Neuron (in vitro differentiated cells): ENCODE data around the gene DSCAM.

Experiments used
- H2AFZ ChIP-seq: one replicate; pipeline ENCODE4 v1.6.1; 2013; ENCODE audit warnings: low read depth, mild to moderate bottlenecking, inconsistent platforms, low read length, moderate library complexity
- H3K27me3 ChIP-seq: one replicate; pipeline ENCODE4 v1.6.1; 2013; ENCODE audit warnings: low read length; ENCODE audit not compliant: insufficient read depth
- H3K36me3 ChIP-seq: one replicate; pipeline ENCODE4 v1.6.1; 2013; ENCODE audit warnings: low read length; ENCODE audit not compliant: insufficient read depth
- H3K4me1 ChIP-seq: one replicate; pipeline ENCODE4 v1.6.1; 2013; ENCODE audit warnings: low read length; ENCODE audit not compliant: insufficient read depth
- H3K4me3 ChIP-seq: 2 replicates; pipeline ENCODE4 v1.5.1; 2013; ENCODE audit warnings: mild to moderate bottlenecking, low read length, moderate library complexity
- H3K9me3 ChIP-seq: one replicate; pipeline ENCODE4 v1.6.1; 2013; ENCODE audit warnings: low read length

DSCAM gene

DNA sequence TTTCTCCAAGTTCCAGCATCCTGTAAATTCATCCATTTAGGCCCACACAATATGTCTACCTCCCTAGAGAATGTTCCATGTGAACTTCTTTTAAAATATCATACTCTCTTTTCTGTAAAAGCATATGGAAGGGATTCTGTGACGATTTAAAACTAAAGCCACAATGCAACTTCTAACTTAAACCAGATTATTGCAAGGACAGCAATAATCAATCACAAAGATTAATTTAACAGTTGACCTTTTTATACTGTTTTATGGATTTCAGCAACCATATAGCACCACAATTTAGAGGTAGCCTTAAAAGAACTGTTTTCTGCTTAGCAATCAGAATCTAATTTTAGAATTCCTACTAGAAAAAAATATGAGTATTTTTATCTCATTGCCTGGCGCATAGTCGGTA lies 58.3 kb downstream of the DSCAM start:
- no peaks in the 10 kb centered on the region for H3K27me3 ChIP-seq
- no peak overlapping the region for H3K4me3 ChIP-seq
- H2AFZ ChIP-seq, result no peak overlapping the region
- no peaks in the 10 kb centered on the region for H3K4me1 ChIP-seq
- no peaks in the 10 kb centered on the region for H3K9me3 ChIP-seq
- H3K36me3 ChIP-seq, result no peaks in the 10 kb centered on the region

DNA sequence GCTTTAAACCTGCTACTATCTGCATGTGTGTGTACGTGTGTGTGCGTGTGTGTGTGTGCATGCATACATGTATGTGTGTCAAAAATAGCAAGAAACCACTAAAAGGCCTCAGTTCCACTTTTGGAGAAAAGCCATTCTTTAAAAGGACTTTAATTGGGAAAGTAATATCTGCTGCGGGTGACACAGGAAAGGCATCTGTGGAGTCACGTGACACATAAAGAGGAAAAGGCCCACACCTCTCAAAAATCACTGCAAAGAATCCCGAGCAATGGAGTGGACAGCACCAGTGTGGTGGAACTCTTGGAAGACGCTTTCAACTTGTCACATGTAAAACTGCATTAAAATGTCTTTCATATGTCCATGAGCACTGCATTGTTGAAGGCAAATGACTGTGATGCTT lies 63.6 kb downstream of the DSCAM start:
- Histone ChIP-seq H3K4me1 (no peaks in the 10 kb centered on the region), H3K9me3 (no peaks in the 10 kb centered on the region), H3K4me3 (no peak overlapping the region)

GRCh38 chr21:40770435-40771055 lies 76.4 kb downstream of the DSCAM start:
- no peaks in the 10 kb centered on the region for H3K9me3 ChIP-seq
- H3K36me3 ChIP-seq, result no peaks in the 10 kb centered on the region
- H3K4me3 ChIP-seq, result no peak overlapping the region
- H3K27me3 ChIP-seq, result no peaks in the 10 kb centered on the region
- H3K4me1 ChIP-seq, result no peaks in the 10 kb centered on the region
- no peak overlapping the region for H2AFZ ChIP-seq

More for the DNA sequence above, 63.6 kb downstream of the DSCAM start:
- Histone ChIP-seq H2AFZ (no peak overlapping the region), H3K36me3 (no peaks in the 10 kb centered on the region), H3K27me3 (no peaks in the 10 kb centered on the region)

- Histone ChIP-seq H3K4me3 (no peak overlapping the region), H3K4me1 (no peaks in the 10 kb centered on the region), H3K9me3 (no peaks in the 10 kb centered on the region), H3K36me3 (no peaks in the 10 kb centered on the region), H3K27me3 (no peaks in the 10 kb centered on the region), H2AFZ (no peak overlapping the region)
Measured at GRCh38 chr21:40769231-40769630, 77.7 kb downstream of the DSCAM start.

DNA sequence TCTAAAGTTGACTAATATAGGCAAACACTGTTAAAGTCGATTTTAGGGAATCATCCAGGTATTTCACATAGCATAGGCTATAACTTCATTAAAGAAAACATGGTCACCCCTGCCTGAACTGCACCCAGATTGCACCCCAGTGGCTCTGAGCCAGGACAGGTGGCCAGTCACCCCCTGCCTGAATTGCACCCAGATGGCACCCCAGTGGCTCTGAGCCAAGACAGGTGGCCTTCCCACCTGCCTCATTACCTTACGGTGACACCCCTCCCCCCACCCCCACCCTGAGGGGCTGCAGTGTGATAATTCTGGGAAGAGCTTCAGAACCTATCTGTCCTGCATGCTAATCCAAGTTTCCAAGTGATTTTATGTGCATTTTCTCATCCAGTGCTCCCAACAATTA lies 78.9 kb downstream of the DSCAM start:
- Histone ChIP-seq H3K36me3 (no peaks in the 10 kb centered on the region), H3K4me3 (no peak overlapping the region), H3K9me3 (no peaks in the 10 kb centered on the region), H2AFZ (no peak overlapping the region), H3K27me3 (no peaks in the 10 kb centered on the region), H3K4me1 (no peaks in the 10 kb centered on the region)

- no peaks in the 10 kb centered on the region for H3K4me1 ChIP-seq
- no peaks in the 10 kb centered on the region for H3K9me3 ChIP-seq
- H3K36me3 ChIP-seq, result no peaks in the 10 kb centered on the region
- H3K27me3 ChIP-seq, result no peaks in the 10 kb centered on the region
- no peak overlapping the region for H2AFZ ChIP-seq
- H3K4me3 ChIP-seq, result no peak overlapping the region
Measured at GRCh38 chr21:40766381-40766780, 80.6 kb downstream of the DSCAM start.

- H2AFZ ChIP-seq, result no peak overlapping the region
- H3K36me3 ChIP-seq, result no peaks in the 10 kb centered on the region
- H3K27me3 ChIP-seq, result no peaks in the 10 kb centered on the region
- H3K4me3 ChIP-seq, result no peak overlapping the region
- no peaks in the 10 kb centered on the region for H3K9me3 ChIP-seq
- H3K4me1 ChIP-seq, result no peaks in the 10 kb centered on the region
Measured at GRCh38 chr21:40765811-40766210, 81.1 kb downstream of the DSCAM start.

DNA sequence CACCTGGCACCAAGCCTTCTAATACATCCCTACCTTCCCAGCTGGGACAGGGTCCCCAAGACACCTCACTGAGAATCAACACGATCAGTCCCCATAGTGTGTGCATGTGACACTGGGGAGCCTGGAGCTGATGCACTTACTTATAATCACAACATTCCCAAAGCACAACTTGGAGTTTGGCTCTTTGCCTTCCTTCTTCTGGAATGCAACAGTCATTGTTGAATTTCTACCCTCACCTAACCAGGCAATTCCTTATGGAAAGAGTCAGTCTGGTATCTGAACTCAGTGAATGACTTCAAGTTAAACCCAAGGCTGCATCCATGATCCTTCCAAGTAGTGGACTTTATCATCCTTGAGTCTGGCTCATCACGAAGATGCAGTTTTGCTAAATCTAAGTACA lies 86.1 kb downstream of the DSCAM start:
- Histone ChIP-seq H2AFZ (no peak overlapping the region), H3K27me3 (no peaks in the 10 kb centered on the region), H3K9me3 (no peaks in the 10 kb centered on the region), H3K4me1 (no peaks in the 10 kb centered on the region), H3K4me3 (no peak overlapping the region), H3K36me3 (no peaks in the 10 kb centered on the region)

- no peaks in the 10 kb centered on the region for H3K27me3 ChIP-seq
- no peaks in the 10 kb centered on the region for H3K36me3 ChIP-seq
- H3K4me3 ChIP-seq, result no peak overlapping the region
- no peaks in the 10 kb centered on the region for H3K9me3 ChIP-seq
- no peak overlapping the region for H2AFZ ChIP-seq
- no peaks in the 10 kb centered on the region for H3K4me1 ChIP-seq
Measured at GRCh38 chr21:40759061-40759460, 87.9 kb downstream of the DSCAM start.

DNA sequence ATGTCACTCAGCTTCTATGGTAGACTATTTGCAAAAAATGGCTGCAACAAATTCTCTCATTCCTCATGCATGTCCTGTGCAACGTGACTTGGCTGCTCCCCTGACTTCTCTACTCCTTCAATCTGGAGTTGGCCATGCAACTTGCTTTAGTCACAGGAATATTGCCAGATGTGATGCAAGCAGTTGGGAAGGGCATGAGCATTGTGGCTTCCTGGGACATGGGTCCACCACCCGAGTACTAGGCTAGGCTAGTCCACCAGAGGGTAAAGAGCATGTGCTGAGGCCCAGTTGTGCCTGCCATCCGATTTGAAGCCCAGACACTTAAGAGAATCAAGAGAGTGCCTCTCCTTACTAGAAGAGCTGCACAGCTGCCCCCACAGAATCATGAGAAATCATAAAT lies 89.6 kb downstream of the DSCAM start:
- no peak overlapping the region for H3K4me3 ChIP-seq
- no peaks in the 10 kb centered on the region for H3K9me3 ChIP-seq
- H3K4me1 ChIP-seq, result no peaks in the 10 kb centered on the region
- H2AFZ ChIP-seq, result no peak overlapping the region
- no peaks in the 10 kb centered on the region for H3K36me3 ChIP-seq
- H3K27me3 ChIP-seq, result no peaks in the 10 kb centered on the region

DNA sequence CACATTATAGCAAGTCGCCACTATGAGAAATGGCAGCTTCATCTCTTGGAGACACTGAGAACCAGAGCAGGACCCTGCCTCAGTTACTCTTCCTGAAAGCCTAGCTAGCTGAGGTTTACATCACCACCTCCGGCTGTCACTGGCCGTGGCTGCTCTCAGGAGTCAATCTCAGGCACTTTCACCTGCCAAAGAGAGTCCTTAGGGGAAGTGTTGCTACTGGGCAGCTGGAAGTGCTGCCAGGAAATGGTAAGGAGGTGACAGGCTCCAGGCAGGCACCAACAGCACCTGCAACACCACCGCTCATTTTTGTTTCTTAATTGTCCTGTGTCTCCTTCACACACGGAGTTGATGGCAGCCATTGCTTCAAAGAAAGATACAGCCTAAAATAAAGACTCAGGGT lies 92.5 kb downstream of the DSCAM start:
- no peaks in the 10 kb centered on the region for H3K9me3 ChIP-seq
- H3K36me3 ChIP-seq, result no peaks in the 10 kb centered on the region
- no peak overlapping the region for H2AFZ ChIP-seq
- no peaks in the 10 kb centered on the region for H3K4me1 ChIP-seq
- H3K4me3 ChIP-seq, result no peak overlapping the region
- H3K27me3 ChIP-seq, result no peaks in the 10 kb centered on the region

DNA sequence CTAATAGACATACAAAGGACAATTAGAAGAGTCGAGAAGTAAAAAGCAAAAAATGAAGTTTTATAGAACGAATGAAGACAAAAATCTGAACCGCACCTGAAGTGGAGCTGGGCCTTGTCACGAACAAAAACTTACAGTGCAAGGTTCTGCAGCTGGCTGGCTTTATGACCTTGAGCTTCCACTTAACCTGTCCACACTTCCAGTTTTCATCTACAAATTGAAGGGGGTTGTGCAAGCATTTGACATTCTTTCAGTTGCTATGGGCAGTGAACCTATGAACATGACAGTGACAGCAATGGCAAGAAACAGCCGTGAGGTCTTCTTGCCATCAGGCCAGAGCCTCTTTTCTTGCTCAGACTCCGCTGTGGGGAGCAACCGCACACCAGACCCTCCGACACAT lies 93.2 kb downstream of the DSCAM start:
- no peak overlapping the region for H3K4me3 ChIP-seq
- H3K36me3 ChIP-seq, result no peaks in the 10 kb centered on the region
- no peaks in the 10 kb centered on the region for H3K9me3 ChIP-seq
- H3K4me1 ChIP-seq, result no peaks in the 10 kb centered on the region
- no peak overlapping the region for H2AFZ ChIP-seq
- no peaks in the 10 kb centered on the region for H3K27me3 ChIP-seq

DNA sequence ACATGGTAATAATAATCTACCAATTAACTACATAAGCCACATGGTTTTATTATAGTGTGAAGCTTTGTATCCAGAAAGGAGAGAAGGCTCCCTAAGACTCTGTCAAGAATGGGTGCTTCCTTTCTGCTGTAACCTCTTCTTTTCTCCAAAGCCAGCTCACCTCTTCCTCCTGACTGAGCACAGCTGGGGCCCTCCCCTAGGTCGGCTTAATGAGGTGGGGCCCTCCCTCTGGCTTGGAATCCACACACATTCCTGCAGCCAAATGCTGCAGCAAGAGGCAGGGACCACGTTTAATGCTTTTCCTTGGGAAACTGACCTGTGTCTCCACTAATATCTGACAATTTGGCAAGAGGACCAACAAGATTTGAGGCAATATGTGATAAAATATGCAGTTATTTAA lies 94.8 kb downstream of the DSCAM start:
- H3K9me3 ChIP-seq, result no peaks in the 10 kb centered on the region
- H3K4me1 ChIP-seq, result no peaks in the 10 kb centered on the region
- no peaks in the 10 kb centered on the region for H3K27me3 ChIP-seq
- no peaks in the 10 kb centered on the region for H3K36me3 ChIP-seq
- H3K4me3 ChIP-seq, result no peak overlapping the region
- no peak overlapping the region for H2AFZ ChIP-seq

DNA sequence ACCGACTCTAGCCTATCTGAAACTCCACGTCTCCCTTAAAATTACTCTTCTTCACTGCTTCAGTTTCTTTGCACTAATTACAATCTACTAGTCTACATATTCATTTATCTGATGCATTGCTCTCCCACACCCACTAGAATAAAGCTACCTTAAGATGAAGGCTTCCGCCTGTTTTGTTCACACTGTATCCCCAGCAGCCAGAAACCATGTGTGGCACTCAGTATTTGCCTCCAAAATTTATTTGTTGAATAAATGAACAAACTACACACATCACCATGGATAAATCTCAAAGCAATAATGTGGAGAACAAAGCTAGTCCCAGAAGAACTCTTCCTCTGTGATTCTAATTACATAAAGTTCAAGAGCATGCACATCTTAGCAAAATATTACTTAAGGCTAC lies 95.7 kb downstream of the DSCAM start:
- Histone ChIP-seq H3K9me3 (no peaks in the 10 kb centered on the region), H2AFZ (no peak overlapping the region), H3K4me1 (no peaks in the 10 kb centered on the region), H3K4me3 (no peak overlapping the region), H3K36me3 (no peaks in the 10 kb centered on the region), H3K27me3 (no peaks in the 10 kb centered on the region)
